Parathyroid adenoma (tissue), 2 donors: ENCODE data around the gene KCNQ1.

Experiments used
- H2AFZ ChIP-seq: fragments of 300-600 bp; sonication (generic); one replicate; pipeline ENCODE4 v1.7.0; 2017; ENCODE audit warnings: antibody characterized with exemption, mild to moderate bottlenecking
- H3K27ac ChIP-seq: fragments of 300-600 bp; sonication (generic); one replicate; pipeline ENCODE4 v1.7.0; 2017
- H3K27me3 ChIP-seq: fragments of 300-600 bp; sonication (generic); one replicate; pipeline ENCODE4 v1.7.0; 2017; ENCODE audit warnings: low read length; ENCODE audit not compliant: control insufficient read depth, insufficient read depth
- H3K36me3 ChIP-seq: fragments of 300-600 bp; sonication (generic); one replicate; pipeline ENCODE4 v1.7.0; 2017; ENCODE audit warnings: low read length; ENCODE audit not compliant: control insufficient read depth, insufficient read depth
- H3K4me1 ChIP-seq: fragments of 300-600 bp; sonication (generic); one replicate; pipeline ENCODE4 v1.7.0; 2017; ENCODE audit warnings: control low read depth
- H3K4me2 ChIP-seq: fragments of 300-600 bp; sonication (generic); one replicate; pipeline ENCODE4 v1.7.0; 2017; ENCODE audit warnings: low read length
- H3K4me3 ChIP-seq: fragments of 300-600 bp; sonication (generic); one replicate; pipeline ENCODE4 v1.7.0; 2017; ENCODE audit warnings: low read depth, low read length
- H3K79me2 ChIP-seq: fragments of 300-600 bp; sonication (generic); one replicate; pipeline ENCODE4 v1.7.0; 2017; ENCODE audit warnings: control low read depth
- H3K9ac ChIP-seq: fragments of 300-600 bp; sonication (generic); one replicate; pipeline ENCODE4 v1.7.0; 2017; ENCODE audit warnings: mild to moderate bottlenecking
- H3K9me3 ChIP-seq: fragments of 300-600 bp; sonication (generic); one replicate; pipeline ENCODE4 v1.7.0; 2017; ENCODE audit warnings: low read length; ENCODE audit not compliant: control insufficient read depth
- TF ChIP-seq, protein P1 (sequence below): fragments of 300-600 bp; sonication (generic); IDR thresholded peaks from one replicate; pipeline ENCODE4 v1.7.0; 2017; ENCODE audit warnings: antibody characterized with exemption, mild to moderate bottlenecking
- donor health status: primary hyperparathyroidism.

KCNQ1 gene

DNA sequence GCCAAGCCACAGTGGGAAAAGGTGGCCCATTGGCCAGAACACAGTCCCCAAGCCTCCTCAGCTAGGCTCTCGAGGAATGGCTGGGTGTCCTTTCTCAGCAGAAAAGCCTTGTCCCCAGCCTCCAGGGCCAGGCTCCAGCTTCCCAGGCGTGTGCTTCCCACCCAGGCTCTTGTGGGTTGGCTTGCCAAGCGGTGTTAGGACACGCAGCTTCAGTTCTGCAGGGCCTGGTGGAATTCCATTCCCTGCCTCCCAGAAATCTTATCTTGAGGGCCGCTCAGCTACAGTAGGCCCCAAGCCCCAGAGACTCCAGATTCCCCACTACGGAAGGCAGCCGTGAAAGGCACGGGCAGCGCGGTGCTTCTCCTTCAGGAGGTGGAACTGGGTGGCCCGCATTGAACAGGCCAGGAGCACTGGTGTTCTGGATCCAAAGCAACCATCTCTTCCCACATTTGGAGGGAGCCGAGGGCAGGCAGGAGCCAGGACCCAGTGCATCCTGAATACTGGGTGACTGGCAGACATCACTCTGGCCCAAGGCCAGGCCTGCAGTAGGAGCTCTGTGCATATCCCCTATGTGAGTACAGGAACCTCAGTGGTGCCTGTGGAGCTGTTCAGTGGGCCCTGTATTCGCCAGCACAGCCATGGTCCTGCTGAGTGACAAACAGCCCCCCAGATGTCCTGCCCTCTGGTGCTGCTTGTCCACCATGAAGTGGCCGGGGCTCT, 271.7 kb downstream of the KCNQ1 start:
- Histone ChIP-seq H3K36me3 (no peaks in the 10 kb centered on the region), H3K4me2 (no peak overlapping the region), H3K27me3 (no peaks in the 10 kb centered on the region), H3K9me3 (no peaks in the 10 kb centered on the region), H2AFZ (no peak overlapping the region), H3K79me2 (no peaks in the 10 kb centered on the region), H3K4me1 (no peaks in the 10 kb centered on the region), H3K9ac (no peak overlapping the region), H3K27ac (no peak overlapping the region), H3K4me3 (no peak overlapping the region)
- TF ChIP-seq, protein P1, sequence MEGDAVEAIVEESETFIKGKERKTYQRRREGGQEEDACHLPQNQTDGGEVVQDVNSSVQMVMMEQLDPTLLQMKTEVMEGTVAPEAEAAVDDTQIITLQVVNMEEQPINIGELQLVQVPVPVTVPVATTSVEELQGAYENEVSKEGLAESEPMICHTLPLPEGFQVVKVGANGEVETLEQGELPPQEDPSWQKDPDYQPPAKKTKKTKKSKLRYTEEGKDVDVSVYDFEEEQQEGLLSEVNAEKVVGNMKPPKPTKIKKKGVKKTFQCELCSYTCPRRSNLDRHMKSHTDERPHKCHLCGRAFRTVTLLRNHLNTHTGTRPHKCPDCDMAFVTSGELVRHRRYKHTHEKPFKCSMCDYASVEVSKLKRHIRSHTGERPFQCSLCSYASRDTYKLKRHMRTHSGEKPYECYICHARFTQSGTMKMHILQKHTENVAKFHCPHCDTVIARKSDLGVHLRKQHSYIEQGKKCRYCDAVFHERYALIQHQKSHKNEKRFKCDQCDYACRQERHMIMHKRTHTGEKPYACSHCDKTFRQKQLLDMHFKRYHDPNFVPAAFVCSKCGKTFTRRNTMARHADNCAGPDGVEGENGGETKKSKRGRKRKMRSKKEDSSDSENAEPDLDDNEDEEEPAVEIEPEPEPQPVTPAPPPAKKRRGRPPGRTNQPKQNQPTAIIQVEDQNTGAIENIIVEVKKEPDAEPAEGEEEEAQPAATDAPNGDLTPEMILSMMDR = no peak

DNA sequence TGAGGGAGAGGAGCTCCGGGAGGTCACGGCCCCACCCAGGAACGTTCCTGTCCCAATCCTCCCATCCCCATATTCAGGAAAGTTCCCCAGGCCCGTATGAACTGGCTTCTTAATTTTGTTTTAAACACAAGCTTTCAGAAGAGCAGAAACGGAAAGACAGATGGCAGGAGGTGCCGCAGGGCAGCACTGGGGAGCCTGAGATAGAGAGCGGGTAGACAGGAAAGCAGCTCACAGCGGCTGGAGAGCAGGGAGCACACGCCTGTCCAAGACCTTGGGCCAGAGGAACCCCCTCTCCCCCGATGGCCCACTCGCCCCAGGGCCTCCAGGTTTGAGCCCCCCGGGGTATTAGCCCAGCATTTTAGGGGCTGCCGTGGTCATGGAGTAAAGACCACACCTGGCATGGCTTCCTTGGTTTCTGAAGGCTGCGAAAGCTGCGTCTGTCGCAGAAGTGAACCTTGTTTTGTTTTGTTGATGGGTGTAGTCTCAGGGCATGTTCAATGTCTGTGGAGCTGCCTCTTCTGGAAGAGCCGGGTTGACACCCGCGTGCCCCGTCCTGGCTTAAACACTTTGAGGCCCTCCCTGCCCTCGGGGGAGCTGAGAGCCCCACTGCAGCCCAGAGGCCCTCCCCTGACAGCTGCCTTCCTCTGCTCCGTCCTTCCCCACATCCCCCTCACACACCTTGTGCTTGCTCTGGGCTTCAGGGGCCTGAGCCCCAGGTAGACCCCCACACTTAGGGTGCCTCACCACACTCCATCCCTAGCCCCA, 272.9 kb downstream of the KCNQ1 start:
- TF ChIP-seq, protein P1 = no peak
- Histone ChIP-seq H3K4me2 (no peak overlapping the region), H3K9me3 (no peaks in the 10 kb centered on the region), H3K79me2 (no peaks in the 10 kb centered on the region), H3K9ac (no peak overlapping the region), H3K4me1 (no peaks in the 10 kb centered on the region), H3K36me3 (no peaks in the 10 kb centered on the region), H3K27me3 (no peaks in the 10 kb centered on the region), H3K27ac (no peak overlapping the region), H3K4me3 (no peak overlapping the region), H2AFZ (no peak overlapping the region)

DNA sequence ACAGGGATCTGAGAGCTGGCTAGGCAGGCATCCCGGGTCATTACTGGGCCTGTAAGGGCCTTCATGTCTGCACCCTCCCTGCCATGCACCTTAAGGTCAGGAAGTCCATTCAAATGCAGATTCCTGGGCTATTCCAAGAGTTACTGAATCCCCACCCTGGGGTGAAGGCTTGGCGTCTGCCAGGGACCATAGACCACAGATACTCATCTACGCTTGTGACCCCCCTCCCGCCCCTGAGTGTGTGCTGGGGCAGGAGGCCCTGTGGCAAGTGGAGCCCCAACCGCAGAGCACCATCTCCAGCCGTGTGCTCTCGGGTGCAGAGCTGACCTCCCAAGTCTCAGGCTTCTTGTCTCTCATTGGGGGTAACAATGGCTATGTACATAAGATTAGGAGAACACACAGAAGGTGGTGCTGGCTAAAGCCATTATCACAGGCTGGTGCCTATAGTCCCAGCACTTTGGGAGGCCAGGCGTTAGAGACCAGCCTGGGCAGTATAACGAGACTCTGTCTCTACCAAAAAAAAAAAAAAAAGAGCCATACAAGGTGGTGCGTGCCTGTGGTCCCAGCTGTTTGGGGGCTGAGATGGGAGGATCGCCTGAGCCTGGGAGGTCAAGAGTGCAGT, 274.1 kb downstream of the KCNQ1 start:
- Histone ChIP-seq H3K9me3 (no peaks in the 10 kb centered on the region), H3K4me1 (no peaks in the 10 kb centered on the region), H3K27me3 (no peaks in the 10 kb centered on the region), H2AFZ (no peak overlapping the region), H3K27ac (no peak overlapping the region), H3K79me2 (no peaks in the 10 kb centered on the region), H3K9ac (no peak overlapping the region), H3K36me3 (no peaks in the 10 kb centered on the region), H3K4me3 (no peak overlapping the region), H3K4me2 (no peak overlapping the region)
- TF ChIP-seq, protein P1 = no peak

DNA sequence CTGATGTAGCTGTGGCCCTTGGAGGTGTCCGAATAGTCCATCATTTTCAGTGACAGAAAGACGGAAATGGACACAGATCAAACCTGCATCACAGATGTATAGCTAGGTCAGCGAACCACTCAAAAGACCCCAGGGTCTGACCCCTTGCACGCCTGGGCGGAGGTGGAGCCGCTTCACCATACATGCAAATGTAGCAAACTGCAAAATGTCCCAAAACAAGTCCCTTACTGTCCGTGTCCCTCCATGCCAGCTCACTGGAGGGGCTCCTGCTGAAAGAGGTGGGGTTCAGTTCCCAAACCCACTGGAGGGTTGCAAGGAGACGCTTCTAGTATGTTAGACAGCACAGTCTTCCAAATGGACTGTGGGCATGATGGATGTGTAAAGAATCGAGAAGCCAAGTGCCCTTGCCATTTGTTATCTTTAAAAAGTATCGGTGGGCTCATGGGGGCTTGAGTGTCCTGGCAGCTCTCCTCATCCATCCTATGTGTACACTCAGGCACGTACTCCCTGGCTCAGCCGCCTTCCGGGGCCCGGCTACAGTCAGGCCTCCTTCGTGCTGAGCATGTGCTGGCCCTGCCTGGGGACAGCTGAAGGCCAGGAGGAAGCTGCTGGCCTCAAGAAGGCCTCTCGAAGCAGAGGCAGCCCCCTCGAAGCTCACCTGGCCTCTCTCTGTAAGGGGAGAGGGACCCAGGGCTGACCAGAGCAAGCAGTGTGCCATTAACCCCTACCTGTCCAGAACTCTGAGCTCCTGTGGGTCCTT, 275.2 kb downstream of the KCNQ1 start:
- Histone ChIP-seq H3K36me3 (no peaks in the 10 kb centered on the region), H3K27ac (no peak overlapping the region), H3K4me3 (no peak overlapping the region), H3K27me3 (no peaks in the 10 kb centered on the region), H2AFZ (no peak overlapping the region), H3K4me2 (no peak overlapping the region), H3K9ac (no peak overlapping the region), H3K4me1 (no peaks in the 10 kb centered on the region), H3K9me3 (no peaks in the 10 kb centered on the region), H3K79me2 (no peaks in the 10 kb centered on the region)
- TF ChIP-seq, protein P1 = no peak
